ENCODE results near the gene AMBRA1. TPM values are rescaled to one million over a fixed set of nuclear protein-coding genes. Genes with fewer than 3 reads are reported as not detected.

The AMBRA1 gene
- polyA plus RNA-seq, 1 of the 3 experiments (the other 2 are of a cell fraction) = 10.4 TPM

- POLR2A ChIA-PET = no interaction called here
Measured at GRCh38 chr11:46402957-46403902, 190.6 kb downstream of the AMBRA1 start.

GRCh38 chr11:46397526-46397925 is 196.3 kb downstream of the AMBRA1 start:
- peaks cover 10% of the 10 kb centered on the region for H4K20me1 ChIP-seq (ENCODE audit: insufficient read depth)
- CTCF ChIA-PET = interaction anchor here (1.0 to 9.9 kb wide), 4 partner anchors 7 to 132 kb away, joined by 3 to 96 read pairs (median 4); partner anchors contain the start of gene CHRM4
- POLR2A ChIA-PET = no interaction called here
- H3K4me1 ChIP-seq (ENCODE audit: control insufficient read depth in 1 of 2, insufficient read depth in 2 of 2, low read depth in 1 of 2, low read length in 1 of 2) = peaks cover 0 to 5% of the 10 kb centered on the region in 2 experiments; a peak in 1 of 4 replicates
- no peak overlapping the region for H2AFZ ChIP-seq (ENCODE audit: low read depth)
- no peak overlapping the region for H3K4me3 ChIP-seq (ENCODE audit: low read depth in 2 of 2, low read length in 1 of 2)
- peaks cover 7% of the 10 kb centered on the region for H3F3A ChIP-seq (replicated peaks; ENCODE audit: insufficient read depth)
- peaks cover 0 to 12% of the 10 kb centered on the region in 2 experiments for H3K36me3 ChIP-seq (replicated peaks in 1 of 2; ENCODE audit: control insufficient read depth in 1 of 2, insufficient read depth in 2 of 2, low read length in 1 of 2)
- no peaks in the 10 kb centered on the region for H3K27me3 ChIP-seq (ENCODE audit: insufficient read depth)
- no peaks in the 10 kb centered on the region for H3K79me2 ChIP-seq (ENCODE audit: insufficient read depth)
- no peaks in the 10 kb centered on the region for H3K9me3 ChIP-seq
- 98% methylated on average over 18 of the region's 19 CpGs for WGBS (ENCODE audit: low lambda C conversion rate)
- no peak for DNase-seq
- H3K27ac ChIP-seq (ENCODE audit: low read depth in 2 of 2, low read length in 1 of 2) = no peak overlapping the region
- no peak overlapping the region for H3K4me2 ChIP-seq
- no peak overlapping the region for H3K9ac ChIP-seq
- no peaks in the 10 kb centered on the region for H3K9me2 ChIP-seq
- TF ChIP-seq, protein P1, sequence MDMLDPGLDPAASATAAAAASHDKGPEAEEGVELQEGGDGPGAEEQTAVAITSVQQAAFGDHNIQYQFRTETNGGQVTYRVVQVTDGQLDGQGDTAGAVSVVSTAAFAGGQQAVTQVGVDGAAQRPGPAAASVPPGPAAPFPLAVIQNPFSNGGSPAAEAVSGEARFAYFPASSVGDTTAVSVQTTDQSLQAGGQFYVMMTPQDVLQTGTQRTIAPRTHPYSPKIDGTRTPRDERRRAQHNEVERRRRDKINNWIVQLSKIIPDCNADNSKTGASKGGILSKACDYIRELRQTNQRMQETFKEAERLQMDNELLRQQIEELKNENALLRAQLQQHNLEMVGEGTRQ (IDR thresholded peaks at IDR 0.05; ENCODE audit: borderline replicate concordance, low read depth, low read length) = no peak
- TF ChIP-seq SMC3 (IDR thresholded peaks at IDR 0.05; ENCODE audit: low read depth, low read length) = no peak
- no peak for TF ChIP-seq RFX5 (IDR thresholded peaks at IDR 0.05; ENCODE audit: low read length)
- TF ChIP-seq EZH2phosphoT487 (IDR thresholded peaks at IDR 0.05; ENCODE audit: borderline replicate concordance, low read depth) = no peak
- no peak for TF ChIP-seq RAD21 (IDR thresholded peaks at IDR 0.05; ENCODE audit: low read length)
- TF ChIP-seq TCF12 (IDR thresholded peaks at IDR 0.05) = no peak
- no peak for TF ChIP-seq MXI1 (IDR thresholded peaks at IDR 0.05; ENCODE audit: low read depth, low read length)

More at GRCh38 chr11:46402957-46403902, 190.6 kb downstream of the AMBRA1 start:
- Histone ChIP-seq H3K27ac (ENCODE audit: low read depth in 2 of 2, low read length in 1 of 2) (no peak overlapping the region), H2AFZ (ENCODE audit: low read depth) (no peak overlapping the region), H3K36me3 (replicated peaks in 1 of 2; ENCODE audit: control insufficient read depth in 1 of 2, insufficient read depth in 2 of 2, low read length in 1 of 2) (peaks cover 12 to 17% of the 10 kb centered on the region in 2 experiments), H3K27me3 (ENCODE audit: insufficient read depth) (no peaks in the 10 kb centered on the region), H3K79me2 (ENCODE audit: insufficient read depth) (no peaks in the 10 kb centered on the region), H3F3A (replicated peaks; ENCODE audit: insufficient read depth) (no peaks in the 10 kb centered on the region), H3K4me1 (ENCODE audit: control insufficient read depth in 1 of 2, insufficient read depth in 2 of 2, low read depth in 1 of 2, low read length in 1 of 2) (peaks cover 0 to 5% of the 10 kb centered on the region in 2 experiments; a peak in 1 of 4 replicates), H3K4me2 (no peak overlapping the region), H3K9me3 (no peaks in the 10 kb centered on the region), H3K9ac (no peak overlapping the region), H4K20me1 (ENCODE audit: insufficient read depth) (no peaks in the 10 kb centered on the region), H3K9me2 (no peaks in the 10 kb centered on the region), H3K4me3 (ENCODE audit: low read depth in 2 of 2, low read length in 1 of 2) (no peak overlapping the region)
- CTCF ChIA-PET = interaction anchor here (0.9 to 9.9 kb wide), 4 partner anchors 10 to 215 kb away, joined by 3 to 96 read pairs (median 3); partner anchors contain the start of genes ATG13 and CHRM4
- TF ChIP-seq, protein P1 (IDR thresholded peaks at IDR 0.05; ENCODE audit: borderline replicate concordance, low read depth, low read length) = no peak
- TF ChIP-seq GABPA (IDR thresholded peaks at IDR 0.05; ENCODE audit: low read depth) (no peak), SIN3A (IDR thresholded peaks at IDR 0.05; ENCODE audit: borderline replicate concordance, low read depth, low read length) (no peak), RFX5 (IDR thresholded peaks at IDR 0.05; ENCODE audit: low read length) (no peak), TEAD4 (IDR thresholded peaks at IDR 0.05; ENCODE audit: borderline replicate concordance, insufficient read depth) (no peak), GATA2 (CRISPR knock-in tag; IDR thresholded peaks at IDR 0.05) (no peak), NFIC (IDR thresholded peaks at IDR 0.05; ENCODE audit: borderline replicate concordance) (no peak)
- DNase-seq = peak; percentile 9
- 81% methylated on average over 6 of the region's 6 CpGs for WGBS (ENCODE audit: low lambda C conversion rate)
